ENCODE measurements around the gene CBFA2T2.

GRCh38 chr20:33630507-33630906 is 140.6 kb downstream of the CBFA2T2 start:
- TF ChIP-seq, protein P1, sequence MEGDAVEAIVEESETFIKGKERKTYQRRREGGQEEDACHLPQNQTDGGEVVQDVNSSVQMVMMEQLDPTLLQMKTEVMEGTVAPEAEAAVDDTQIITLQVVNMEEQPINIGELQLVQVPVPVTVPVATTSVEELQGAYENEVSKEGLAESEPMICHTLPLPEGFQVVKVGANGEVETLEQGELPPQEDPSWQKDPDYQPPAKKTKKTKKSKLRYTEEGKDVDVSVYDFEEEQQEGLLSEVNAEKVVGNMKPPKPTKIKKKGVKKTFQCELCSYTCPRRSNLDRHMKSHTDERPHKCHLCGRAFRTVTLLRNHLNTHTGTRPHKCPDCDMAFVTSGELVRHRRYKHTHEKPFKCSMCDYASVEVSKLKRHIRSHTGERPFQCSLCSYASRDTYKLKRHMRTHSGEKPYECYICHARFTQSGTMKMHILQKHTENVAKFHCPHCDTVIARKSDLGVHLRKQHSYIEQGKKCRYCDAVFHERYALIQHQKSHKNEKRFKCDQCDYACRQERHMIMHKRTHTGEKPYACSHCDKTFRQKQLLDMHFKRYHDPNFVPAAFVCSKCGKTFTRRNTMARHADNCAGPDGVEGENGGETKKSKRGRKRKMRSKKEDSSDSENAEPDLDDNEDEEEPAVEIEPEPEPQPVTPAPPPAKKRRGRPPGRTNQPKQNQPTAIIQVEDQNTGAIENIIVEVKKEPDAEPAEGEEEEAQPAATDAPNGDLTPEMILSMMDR (IDR thresholded peaks at IDR 0.05), result no peak
- TF ChIP-seq POLR2A (IDR thresholded peaks at IDR 0.05) (no peak), EP300 (IDR thresholded peaks at IDR 0.05) (no peak)

Measured in tibial nerve (tissue), 4 donors.